ENCODE data around the gene MYF6. TPM values are rescaled to one million over a fixed set of nuclear protein-coding genes. Genes with fewer than 3 reads are reported as not detected.

Gene MYF6
- total and polyA plus RNA-seq, 2 of the 8 experiments (the other 6 are each of a cell fraction or from before 2014, with no cell fraction given) = 0.39 TPM; not detected in 1

- TF ChIP-seq CHD7 (IDR thresholded peaks at IDR 0.05; ENCODE audit: insufficient replicate concordance, low read length) (peak; percentile 26), CTCF (IDR thresholded peaks at IDR 0.05; ENCODE audit: control extremely low read depth in 1 of 3, insufficient read depth in 1 of 3, low read depth in 1 of 3, low read length in 3 of 3) (peak; percentile 66 to 91 (median 76)), EZH2 (IDR thresholded peaks at IDR 0.05; ENCODE audit: low read depth, low read length, severe bottlenecking) (peak; percentile 55), RNF2 (IDR thresholded peaks at IDR 0.05; ENCODE audit: borderline replicate concordance, low read depth, low read length, missing control alignments, poor library complexity, severe bottlenecking) (peak; percentile 74)
Observed at GRCh38 chr12:80709811-80710726, 2.6 kb downstream of the MYF6 start (continued).

All from H1 (cell line).